HG03103 (cell line): Measurements from ENCODE around the gene SCRT2.
"Not testable (repeated sequence)": the region's sequence is repeated elsewhere in the genome, so short reads cannot be mapped to it uniquely, and the experiment has no call there.

Source experiments
- ATAC-seq: cut with Tn5 transposase; IDR thresholded peaks from one replicate; pipeline ENCODE4 v1.9.1; 2021; ENCODE audit warnings: low read depth; ENCODE audit not compliant: unreplicated experiment

Gene SCRT2

GRCh38 chr20:675453-676314 is at the start of gene SCRT2:
Gene SCRT2 (minus strand): TSS chr20:675802. CDS start chr20:675601, 201 bp downstream.
- no peak for ATAC-seq

GRCh38 chr20:724797-725196 is 49.2 kb upstream of the SCRT2 start:
- not testable (repeated sequence) for ATAC-seq

- ATAC-seq: no peak
These were observed 48.2 kb upstream of the SCRT2 start for GRCh38 chr20:723756-724155.

GRCh38 chr20:722822-723644 is 47.4 kb upstream of the SCRT2 start:
- ATAC-seq: no peak

- ATAC-seq: no peak
These were observed 46.3 kb upstream of the SCRT2 start for GRCh38 chr20:721876-722275.

GRCh38 chr20:719816-720215 is 44.2 kb upstream of the SCRT2 start:
- ATAC-seq: no peak

- ATAC-seq: no peak
These were observed 43.5 kb upstream of the SCRT2 start for GRCh38 chr20:719068-719467.

- ATAC-seq: no peak
These were observed 42.2 kb upstream of the SCRT2 start for GRCh38 chr20:717832-718231.

GRCh38 chr20:717271-717670 is 41.7 kb upstream of the SCRT2 start:
- no peak for ATAC-seq

- no peak for ATAC-seq
These were observed 38.9 kb upstream of the SCRT2 start for GRCh38 chr20:714453-714852.

- ATAC-seq: no peak
These were observed 36.0 kb upstream of the SCRT2 start for GRCh38 chr20:711576-711975.

- ATAC-seq: no peak
These were observed 35.3 kb upstream of the SCRT2 start for GRCh38 chr20:710780-711450.

- no peak for ATAC-seq
These were observed 34.6 kb upstream of the SCRT2 start for GRCh38 chr20:709991-710779.

- ATAC-seq: no peak
These were observed 33.8 kb upstream of the SCRT2 start for GRCh38 chr20:709423-709822.

GRCh38 chr20:708956-709355 is 33.4 kb upstream of the SCRT2 start:
- no peak for ATAC-seq

GRCh38 chr20:707451-708110 is 32.0 kb upstream of the SCRT2 start:
- no peak for ATAC-seq

GRCh38 chr20:706366-706885 is 30.8 kb upstream of the SCRT2 start:
- no peak for ATAC-seq

- no peak for ATAC-seq
These were observed 29.1 kb upstream of the SCRT2 start for GRCh38 chr20:704726-705125.

GRCh38 chr20:703426-703825 is 27.8 kb upstream of the SCRT2 start:
- no peak for ATAC-seq

- no peak for ATAC-seq
These were observed 27.4 kb upstream of the SCRT2 start for GRCh38 chr20:703006-703405.
